ENCODE measurements around the gene SLC2A4RG.

Gene SLC2A4RG

DNA sequence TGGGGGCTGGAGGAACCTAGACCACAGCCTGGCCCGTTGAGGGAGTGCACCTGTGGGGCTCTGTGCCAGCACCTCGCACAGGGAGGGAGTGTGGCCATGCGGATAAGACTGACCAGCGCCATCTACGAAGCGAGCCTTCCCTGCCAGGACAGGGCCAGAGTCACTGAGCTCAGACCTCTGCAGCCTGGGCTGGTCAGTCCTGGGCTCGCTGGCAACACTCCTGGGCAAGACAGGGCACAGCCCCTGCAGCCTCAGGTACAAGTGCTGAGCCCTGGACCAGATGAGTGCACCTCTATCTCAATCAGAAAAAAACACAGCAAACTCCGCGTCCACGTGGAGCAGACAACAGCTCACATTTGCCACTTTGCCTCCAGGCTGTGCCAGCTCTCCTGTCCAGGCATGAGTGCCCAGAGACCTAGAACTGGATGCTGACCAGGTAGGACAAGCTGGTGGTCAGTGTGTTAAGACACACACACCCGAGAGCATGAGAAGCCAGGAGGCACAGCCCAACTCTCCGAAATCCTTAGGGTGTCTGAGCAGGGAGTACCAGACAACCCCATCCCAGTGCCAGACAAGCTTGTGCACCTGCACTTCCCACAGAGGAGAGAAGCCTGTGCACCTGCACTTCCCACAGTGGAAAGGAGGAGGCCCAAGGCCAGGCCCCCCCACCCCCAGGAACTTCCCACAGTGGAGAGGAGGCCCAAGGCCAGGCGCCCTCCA, 36.7 kb upstream of the SLC2A4RG start:
- H3K18ac ChIP-seq (ENCODE audit: low read length), result no peak overlapping the region
- no peak overlapping the region for H2BK5ac ChIP-seq (ENCODE audit: low read length)
- H3K4me2 ChIP-seq (ENCODE audit: low read length), result no peak overlapping the region
- H3K79me1 ChIP-seq (ENCODE audit: low read length), result peaks cover 8% of the 10 kb centered on the region
- H2AK5ac ChIP-seq (ENCODE audit: low read length), result no peak overlapping the region
- peaks cover 13% of the 10 kb centered on the region for H3K79me2 ChIP-seq (ENCODE audit: control insufficient read depth, insufficient read depth, low read length)
- no peak overlapping the region for H3K9ac ChIP-seq (ENCODE audit: low read length)
- no peaks in the 10 kb centered on the region for H3K4me1 ChIP-seq (ENCODE audit: control insufficient read depth, low read depth, low read length)
- H3K36me3 ChIP-seq (ENCODE audit: control insufficient read depth, insufficient read depth, low read length), result peaks cover 4% of the 10 kb centered on the region
- no peak overlapping the region for H4K5ac ChIP-seq (ENCODE audit: low read length)
- H2BK120ac ChIP-seq (ENCODE audit: low read depth, low read length), result no peak overlapping the region
- H3K56ac ChIP-seq (ENCODE audit: low read length), result no peak overlapping the region
- no peak overlapping the region for H4K8ac ChIP-seq (ENCODE audit: low read depth, low read length)
- no peak overlapping the region for H2BK15ac ChIP-seq (replicated peaks; ENCODE audit: low read depth)
- no peak overlapping the region for H3K4me3 ChIP-seq (ENCODE audit: low read length)
- whole genome bisulfite sequencing (ENCODE audit: extremely low coverage, insufficient coverage, low lambda C conversion rate), result no CpG with 5 or more reads among the region's 13 CpGs
- H3K4ac ChIP-seq (ENCODE audit: low read depth, low read length), result no peak overlapping the region
- no peak for DNase-seq
- no peak overlapping the region for H3K27ac ChIP-seq (ENCODE audit: low read depth, low read length)
- H3K27me3 ChIP-seq (ENCODE audit: insufficient read depth, low read length, poor library complexity), result no peaks in the 10 kb centered on the region
- H3K23ac ChIP-seq (ENCODE audit: low read length), result no peak overlapping the region

DNA sequence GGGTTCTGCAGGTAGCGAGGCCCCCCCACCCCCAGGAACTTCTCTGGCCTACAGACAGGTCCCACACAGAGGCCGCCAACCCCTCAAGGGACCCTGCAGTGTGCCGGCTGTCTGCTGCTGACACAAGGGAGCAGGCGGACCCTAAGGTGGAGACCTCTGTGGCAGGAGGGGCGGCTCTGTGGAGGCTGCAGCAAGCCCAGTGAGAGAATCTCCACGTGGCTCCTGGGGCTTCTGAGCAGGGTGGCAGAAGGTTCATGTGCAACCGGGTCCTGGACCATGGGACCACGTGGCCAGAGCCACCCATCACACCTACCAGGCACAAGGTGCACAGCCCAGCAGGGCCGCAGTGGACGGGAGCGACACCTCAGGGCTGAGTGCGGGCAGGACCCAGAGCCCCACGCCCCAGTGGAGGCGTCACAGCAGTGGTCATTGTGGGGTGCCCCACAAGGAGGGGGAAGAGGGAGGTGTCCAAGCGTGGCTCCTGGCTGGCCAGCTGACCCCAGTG, 36.1 kb upstream of the SLC2A4RG start:
- Histone ChIP-seq H3K4me3 (ENCODE audit: low read length) (no peak overlapping the region), H3K23ac (ENCODE audit: low read length) (no peak overlapping the region), H3K4me2 (ENCODE audit: low read length) (no peak overlapping the region), H2BK15ac (replicated peaks; ENCODE audit: low read depth) (no peak overlapping the region), H2BK5ac (ENCODE audit: low read length) (no peak overlapping the region), H3K4me1 (ENCODE audit: control insufficient read depth, low read depth, low read length) (no peaks in the 10 kb centered on the region), H3K9ac (ENCODE audit: low read length) (no peak overlapping the region), H3K56ac (ENCODE audit: low read length) (no peak overlapping the region), H3K18ac (ENCODE audit: low read length) (no peak overlapping the region), H3K27ac (ENCODE audit: low read depth, low read length) (no peak overlapping the region), H3K79me1 (ENCODE audit: low read length) (peaks cover 11% of the 10 kb centered on the region), H2BK120ac (ENCODE audit: low read depth, low read length) (no peak overlapping the region), H4K5ac (ENCODE audit: low read length) (no peak overlapping the region), H3K36me3 (ENCODE audit: control insufficient read depth, insufficient read depth, low read length) (peaks cover 4% of the 10 kb centered on the region), H3K79me2 (ENCODE audit: control insufficient read depth, insufficient read depth, low read length) (peaks cover 17% of the 10 kb centered on the region), H3K27me3 (ENCODE audit: insufficient read depth, low read length, poor library complexity) (no peaks in the 10 kb centered on the region), H3K4ac (ENCODE audit: low read depth, low read length) (no peak overlapping the region), H2AK5ac (ENCODE audit: low read length) (no peak overlapping the region), H4K8ac (ENCODE audit: low read depth, low read length) (no peak overlapping the region)
- no CpG with 5 or more reads among the region's 15 CpGs for WGBS (ENCODE audit: extremely low coverage, insufficient coverage, low lambda C conversion rate)
- DNase-seq, result no peak

DNA sequence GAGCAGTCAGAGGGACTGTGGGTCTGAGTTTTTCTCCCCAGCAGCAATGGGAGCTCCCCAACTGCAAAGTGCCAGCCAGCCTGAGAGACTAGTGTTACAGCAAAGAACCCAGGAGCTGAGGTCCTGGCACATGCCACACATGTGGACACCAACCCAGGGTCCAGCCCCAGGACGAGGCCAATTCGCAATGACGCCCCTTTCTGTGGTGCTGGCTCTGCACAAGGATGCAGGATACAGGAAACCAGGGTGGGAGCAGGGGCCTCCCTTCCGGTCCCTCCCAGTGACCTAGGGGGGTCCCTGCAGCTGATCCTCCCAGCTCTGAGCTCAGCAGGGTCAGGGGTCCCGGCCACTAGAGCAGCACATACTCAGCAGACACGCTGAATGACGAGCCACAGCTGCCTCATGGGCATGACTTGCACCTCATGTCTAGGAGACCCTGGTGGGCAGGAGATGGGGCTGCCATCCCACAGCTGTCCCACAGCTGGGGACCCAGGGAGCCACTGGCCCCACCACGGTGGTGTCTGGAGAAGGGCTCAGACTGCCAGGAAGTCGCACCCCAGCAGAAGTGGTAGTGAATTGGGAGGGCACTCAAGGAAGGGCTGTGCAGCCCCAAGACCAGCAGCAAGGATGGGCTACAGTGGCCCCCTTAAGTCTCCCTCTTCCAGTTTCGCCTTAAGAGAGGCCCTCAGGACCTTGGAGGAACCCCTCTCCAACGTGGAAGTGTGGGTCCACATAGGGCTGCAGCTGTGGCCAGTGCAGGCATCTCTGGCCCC, 35.4 kb upstream of the SLC2A4RG start:
- Histone ChIP-seq H3K9ac (ENCODE audit: low read length) (no peak overlapping the region), H3K79me1 (ENCODE audit: low read length) (peaks cover 15% of the 10 kb centered on the region), H3K79me2 (ENCODE audit: control insufficient read depth, insufficient read depth, low read length) (peaks cover 22% of the 10 kb centered on the region), H2BK5ac (ENCODE audit: low read length) (no peak overlapping the region), H3K23ac (ENCODE audit: low read length) (no peak overlapping the region), H3K18ac (ENCODE audit: low read length) (no peak overlapping the region), H2BK15ac (replicated peaks; ENCODE audit: low read depth) (no peak overlapping the region), H3K4me1 (ENCODE audit: control insufficient read depth, low read depth, low read length) (no peaks in the 10 kb centered on the region), H3K36me3 (ENCODE audit: control insufficient read depth, insufficient read depth, low read length) (peaks cover 4% of the 10 kb centered on the region), H4K8ac (ENCODE audit: low read depth, low read length) (no peak overlapping the region), H3K4me3 (ENCODE audit: low read length) (no peak overlapping the region), H2BK120ac (ENCODE audit: low read depth, low read length) (no peak overlapping the region), H3K4ac (ENCODE audit: low read depth, low read length) (no peak overlapping the region), H3K27ac (ENCODE audit: low read depth, low read length) (no peak overlapping the region), H3K4me2 (ENCODE audit: low read length) (no peak overlapping the region), H3K27me3 (ENCODE audit: insufficient read depth, low read length, poor library complexity) (no peaks in the 10 kb centered on the region), H2AK5ac (ENCODE audit: low read length) (no peak overlapping the region), H4K5ac (ENCODE audit: low read length) (no peak overlapping the region), H3K56ac (ENCODE audit: low read length) (no peak overlapping the region)
- WGBS (ENCODE audit: extremely low coverage, insufficient coverage, low lambda C conversion rate), result no CpG with 5 or more reads among the region's 11 CpGs
- DNase-seq, result no peak

DNA sequence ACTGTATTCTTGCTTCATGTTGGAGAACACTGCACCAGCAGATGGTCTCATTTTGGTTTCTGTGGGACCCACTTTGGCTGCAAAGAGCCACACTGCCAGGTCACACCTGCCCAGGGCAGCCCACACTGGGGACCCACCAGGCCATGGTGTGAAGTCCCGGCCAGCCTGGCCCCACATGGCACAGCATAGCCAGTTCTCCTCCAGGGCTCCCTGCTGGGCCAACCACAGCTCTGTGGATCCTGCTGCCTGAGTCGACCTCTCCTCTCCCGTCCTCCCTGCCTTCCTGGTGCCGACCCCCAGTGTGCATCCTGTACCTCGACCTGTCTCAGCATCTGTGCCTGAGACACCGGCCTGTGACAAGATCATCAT, 34.8 kb upstream of the SLC2A4RG start:
- WGBS (ENCODE audit: extremely low coverage, insufficient coverage, low lambda C conversion rate), result no CpG with 5 or more reads among the region's 6 CpGs
- no peak for DNase-seq

DNA sequence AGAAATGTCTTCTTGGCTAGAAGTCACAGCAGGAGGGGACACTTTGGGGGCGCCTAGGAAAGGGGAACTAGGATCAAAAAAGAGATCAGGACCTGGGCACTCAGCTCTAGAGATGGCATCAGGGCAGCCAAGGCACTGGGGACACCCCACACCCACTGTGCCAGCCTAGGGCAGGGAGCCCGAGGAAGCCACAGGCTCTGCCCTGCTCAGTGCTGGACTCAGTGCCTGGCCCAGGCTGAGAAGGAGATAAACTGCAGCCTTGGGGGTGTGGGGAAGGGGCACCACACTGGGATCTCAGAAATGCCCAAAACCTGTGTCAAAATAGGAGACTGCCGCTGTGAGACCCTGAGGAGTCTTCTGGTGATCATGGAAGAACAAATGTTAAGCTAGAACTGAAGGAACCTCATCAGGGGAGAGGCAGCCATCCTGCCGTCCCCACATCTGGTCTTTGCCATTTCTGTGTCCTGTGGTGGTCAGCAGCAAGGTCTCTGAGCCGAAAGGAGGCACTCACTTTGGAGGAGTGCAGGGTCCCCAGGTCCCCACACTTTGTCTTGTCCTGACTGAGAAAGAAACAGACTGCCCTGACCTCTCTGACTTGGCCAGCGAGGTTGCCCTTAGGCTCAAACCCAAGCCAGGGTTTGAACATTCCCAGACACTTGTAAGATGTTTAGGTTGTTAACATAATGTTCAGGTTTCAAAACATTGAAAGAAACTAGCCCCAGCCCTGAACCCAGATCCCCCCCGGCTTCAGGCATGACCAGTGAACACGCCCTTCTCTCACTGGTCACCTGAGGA, 34.1 kb upstream of the SLC2A4RG start:
- no peak overlapping the region for H3K4ac ChIP-seq (ENCODE audit: low read depth, low read length)
- no peak overlapping the region for H2BK120ac ChIP-seq (ENCODE audit: low read depth, low read length)
- no peak overlapping the region for H3K23ac ChIP-seq (ENCODE audit: low read length)
- H2BK5ac ChIP-seq (ENCODE audit: low read length), result no peak overlapping the region
- no peak overlapping the region for H3K27ac ChIP-seq (ENCODE audit: low read depth, low read length)
- H3K9ac ChIP-seq (ENCODE audit: low read length), result no peak overlapping the region
- no peak overlapping the region for H2AK5ac ChIP-seq (ENCODE audit: low read length)
- peaks cover 4% of the 10 kb centered on the region for H3K36me3 ChIP-seq (ENCODE audit: control insufficient read depth, insufficient read depth, low read length)
- peaks cover 25% of the 10 kb centered on the region for H3K79me2 ChIP-seq (ENCODE audit: control insufficient read depth, insufficient read depth, low read length)
- WGBS (ENCODE audit: extremely low coverage, insufficient coverage, low lambda C conversion rate), result no CpG with 5 or more reads among the region's 8 CpGs
- no peak overlapping the region for H4K8ac ChIP-seq (ENCODE audit: low read depth, low read length)
- H4K5ac ChIP-seq (ENCODE audit: low read length), result no peak overlapping the region
- no peak overlapping the region for H3K18ac ChIP-seq (ENCODE audit: low read length)
- peaks cover 16% of the 10 kb centered on the region for H3K79me1 ChIP-seq (ENCODE audit: low read length)
- no peak overlapping the region for H3K4me2 ChIP-seq (ENCODE audit: low read length)
- DNase-seq, result no peak
- no peak overlapping the region for H2BK15ac ChIP-seq (replicated peaks; ENCODE audit: low read depth)
- no peaks in the 10 kb centered on the region for H3K4me1 ChIP-seq (ENCODE audit: control insufficient read depth, low read depth, low read length)
- H3K4me3 ChIP-seq (ENCODE audit: low read length), result no peak overlapping the region
- H3K56ac ChIP-seq (ENCODE audit: low read length), result no peak overlapping the region
- H3K27me3 ChIP-seq (ENCODE audit: insufficient read depth, low read length, poor library complexity), result no peaks in the 10 kb centered on the region

More for the DNA sequence above, 34.8 kb upstream of the SLC2A4RG start:
- H3K27ac ChIP-seq (ENCODE audit: low read depth, low read length), result no peak overlapping the region
- no peak overlapping the region for H3K9ac ChIP-seq (ENCODE audit: low read length)
- no peak overlapping the region for H4K8ac ChIP-seq (ENCODE audit: low read depth, low read length)
- peaks cover 4% of the 10 kb centered on the region for H3K36me3 ChIP-seq (ENCODE audit: control insufficient read depth, insufficient read depth, low read length)
- H3K4me2 ChIP-seq (ENCODE audit: low read length), result no peak overlapping the region
- H3K79me2 ChIP-seq (ENCODE audit: control insufficient read depth, insufficient read depth, low read length), result peaks cover 25% of the 10 kb centered on the region
- H3K23ac ChIP-seq (ENCODE audit: low read length), result no peak overlapping the region
- no peaks in the 10 kb centered on the region for H3K4me1 ChIP-seq (ENCODE audit: control insufficient read depth, low read depth, low read length)
- H2BK120ac ChIP-seq (ENCODE audit: low read depth, low read length), result no peak overlapping the region
- no peak overlapping the region for H2BK5ac ChIP-seq (ENCODE audit: low read length)
- H2BK15ac ChIP-seq (replicated peaks; ENCODE audit: low read depth), result no peak overlapping the region
- H3K18ac ChIP-seq (ENCODE audit: low read length), result no peak overlapping the region
- no peak overlapping the region for H4K5ac ChIP-seq (ENCODE audit: low read length)
- H2AK5ac ChIP-seq (ENCODE audit: low read length), result no peak overlapping the region
- no peak overlapping the region for H3K4ac ChIP-seq (ENCODE audit: low read depth, low read length)
- no peaks in the 10 kb centered on the region for H3K27me3 ChIP-seq (ENCODE audit: insufficient read depth, low read length, poor library complexity)
- H3K4me3 ChIP-seq (ENCODE audit: low read length), result no peak overlapping the region
- H3K56ac ChIP-seq (ENCODE audit: low read length), result no peak overlapping the region
- peaks cover 16% of the 10 kb centered on the region for H3K79me1 ChIP-seq (ENCODE audit: low read length)
